IMR-90 (cell line): Measurements from ENCODE around the gene KYNU. TPM values are rescaled to one million over a fixed set of nuclear protein-coding genes. Genes with fewer than 3 reads are reported as not detected.

Experiments
- ATAC-seq: fragments of 200-7000 bp; cut with Tn5 transposase; 2 replicates; pipeline ENCODE4 v1.9.1; 2020; ENCODE audit warnings: low read depth, mild to moderate bottlenecking, moderate library complexity
- BruUV-seq: library from RNA; stranded (reverse); fragments of 400-500 nt; replicated peaks from 2 replicates; lab custom pipeline; 2021; lab: Mats Ljungman, UMichigan
- CTCF ChIA-PET: fragments of 300-600 bp; formaldehyde crosslinking; extraction: SDS; loops from one replicate; lab custom pipeline; 2021; ENCODE audit warnings: antibody characterized with exemption; lab: Yijun Ruan, JAX
- POLR2A ChIA-PET: fragments of 300-600 bp; sonication (Branson Sonifier 250); formaldehyde crosslinking; loops from one replicate; lab custom pipeline; 2022; ENCODE audit warnings: antibody characterized with exemption; ENCODE audit not compliant: unreplicated experiment; lab: Charles Lee
- DNase-seq: peaks from one replicate; pipeline ENCODE4 v3.0.0; 2013
- H2AFZ ChIP-seq: replicated peaks from 2 replicates; pipeline ENCODE3; 2013; ENCODE audit warnings: low read length, mild to moderate bottlenecking; ENCODE audit not compliant: poor library complexity
- H2AK5ac ChIP-seq: 2 replicates; pipeline ENCODE4 v1.6.1; 2013; ENCODE audit warnings: low read depth, low read length, inconsistent platforms
- H2AK9ac ChIP-seq: replicated peaks from 2 replicates; pipeline ENCODE3; 2013; ENCODE audit warnings: mild to moderate bottlenecking, low read depth, low read length, moderate library complexity; ENCODE audit not compliant: poor library complexity
- H2BK120ac ChIP-seq: 2 replicates; pipeline ENCODE4 v1.6.1; 2013; ENCODE audit warnings: low read depth, low read length, inconsistent platforms
- H2BK15ac ChIP-seq: 3 replicates; pipeline ENCODE4 v1.6.1; 2013; ENCODE audit warnings: low read depth, low read length, inconsistent platforms
- H2BK20ac ChIP-seq: 2 replicates; pipeline ENCODE4 v1.6.1; 2013; ENCODE audit warnings: low read depth, mild to moderate bottlenecking, inconsistent platforms, low read length, moderate library complexity
- H2BK5ac ChIP-seq: 2 replicates; pipeline ENCODE4 v1.6.1; 2013; ENCODE audit warnings: mild to moderate bottlenecking, low read depth, low read length, inconsistent platforms; ENCODE audit not compliant: poor library complexity, severe bottlenecking
- H3K14ac ChIP-seq: replicated peaks from 2 replicates; pipeline ENCODE4 v1.6.1; 2013; ENCODE audit warnings: low read depth, low read length, inconsistent platforms
- H3K18ac ChIP-seq: 2 replicates; pipeline ENCODE4 v1.6.1; 2013; ENCODE audit warnings: low read depth, low read length, control low read depth
- H3K23ac ChIP-seq: 2 replicates; pipeline ENCODE4 v1.6.1; 2013; ENCODE audit warnings: low read depth, low read length, inconsistent platforms
- H3K27ac ChIP-seq: 2 replicates; pipeline ENCODE4 v1.5.1; 2013; ENCODE audit warnings: mild to moderate bottlenecking, control low read depth, low read length; ENCODE audit not compliant: insufficient read depth
- H3K27me3 ChIP-seq: 2 replicates; pipeline ENCODE4 v1.6.1; 2013; ENCODE audit warnings: low read length; ENCODE audit not compliant: control insufficient read depth, insufficient read depth
- H3K36me3 ChIP-seq: 2 replicates; pipeline ENCODE4 v1.6.1; 2013; ENCODE audit warnings: low read length, mixed read lengths; ENCODE audit not compliant: control insufficient read depth, insufficient read depth
- H3K4ac ChIP-seq: 2 replicates; pipeline ENCODE4 v1.6.1; 2013; ENCODE audit warnings: low read depth, low read length, inconsistent platforms
- H3K4me1 ChIP-seq: 2 replicates; pipeline ENCODE4 v1.6.1; 2013; ENCODE audit warnings: low read length, mixed read lengths; ENCODE audit not compliant: control insufficient read depth, insufficient read depth
- H3K4me2 ChIP-seq: 2 replicates; pipeline ENCODE4 v1.6.1; 2013; ENCODE audit warnings: low read depth, mild to moderate bottlenecking, control low read depth, low read length, moderate library complexity
- H3K4me3 ChIP-seq: 2 replicates; pipeline ENCODE4 v1.5.1; 2013; ENCODE audit warnings: low read depth, mild to moderate bottlenecking, control low read depth, low read length, moderate library complexity; ENCODE audit not compliant: insufficient read depth
- H3K56ac ChIP-seq: 2 replicates; pipeline ENCODE4 v1.6.1; 2013; ENCODE audit warnings: low read length, inconsistent platforms; ENCODE audit not compliant: insufficient read depth; ENCODE audit errors: extremely low read depth
- H3K79me1 ChIP-seq, 2 experiments: 2 replicates each; pipeline ENCODE4 v1.6.1; 2013; ENCODE audit warnings: low read length in 2 of 2, inconsistent platforms in 1 of 2, low read depth in 1 of 2
- H3K9ac ChIP-seq: 2 replicates; pipeline ENCODE4 v1.6.1; 2013; ENCODE audit warnings: low read depth, low read length, control low read depth
- H3K9me1 ChIP-seq: 2 replicates; pipeline ENCODE4 v1.6.1; 2013; ENCODE audit warnings: low read length, inconsistent platforms; ENCODE audit not compliant: insufficient read depth
- H3K9me3 ChIP-seq: 2 replicates; pipeline ENCODE4 v1.6.1; 2013; ENCODE audit warnings: low read length; ENCODE audit not compliant: control insufficient read depth, insufficient read depth
- H4K20me1 ChIP-seq: 2 replicates; pipeline ENCODE4 v1.6.1; 2013; ENCODE audit warnings: low read length, inconsistent platforms; ENCODE audit not compliant: insufficient read depth
- H4K5ac ChIP-seq: 2 replicates; pipeline ENCODE4 v1.6.1; 2013; ENCODE audit warnings: mild to moderate bottlenecking, low read depth, low read length, control low read depth
- H4K8ac ChIP-seq, 2 experiments: 2 replicates each; pipeline ENCODE4 v1.6.1; 2013; ENCODE audit warnings: low read depth in 2 of 2, low read length in 2 of 2, control low read depth in 1 of 2, inconsistent platforms in 1 of 2
- H4K91ac ChIP-seq: 2 replicates; pipeline ENCODE4 v1.6.1; 2013; ENCODE audit warnings: low read depth, low read length, inconsistent platforms; ENCODE audit not compliant: insufficient read depth
- CHD1 ChIP-seq: IDR thresholded peaks from 2 replicates; pipeline ENCODE4 v1.6.1; 2012; ENCODE audit warnings: low read depth, low read length, improper control_type of control experiment
- MAFK ChIP-seq: IDR thresholded peaks from 2 replicates; pipeline ENCODE4 v1.6.1; 2012; ENCODE audit warnings: low read depth, low read length, improper control_type of control experiment
- MAZ ChIP-seq: IDR thresholded peaks from 2 replicates; pipeline ENCODE4 v1.6.1; 2012; ENCODE audit warnings: low read depth, mild to moderate bottlenecking, low read length, improper control_type of control experiment, moderate library complexity, borderline replicate concordance
- MXI1 ChIP-seq: IDR thresholded peaks from 2 replicates; pipeline ENCODE4 v1.6.1; 2012; ENCODE audit warnings: low read depth, mild to moderate bottlenecking, low read length, moderate library complexity, borderline replicate concordance
- RFX5 ChIP-seq: IDR thresholded peaks from 2 replicates; pipeline ENCODE4 v1.8.0; 2012; ENCODE audit warnings: low read depth, mild to moderate bottlenecking, low read length, moderate library complexity
- WGBS, 2 experiments: methylation state at CpG; one replicate each; pipeline versions ENCODE4 v1.1.5 to v1.1.7; 2013; ENCODE audit warnings: missing lambda C conversion rate in 2 of 2; ENCODE audit not compliant: insufficient read length in 1 of 2; ENCODE audit errors: extremely low coverage in 2 of 2; 5-methylcytosine and 5-hydroxymethylcytosine counted together
- dilution Hi-C: fragments of 300-500 bp; cut with HindIII; formaldehyde crosslinking; loops from one replicate; pipeline ENCODE4 v1.14.3; 2018; ENCODE audit warnings: low sequenced_read_pairs; ENCODE audit not compliant: unreplicated experiment
- in situ Hi-C: fragments of 300-500 bp; cut with MboI; formaldehyde crosslinking; loops from 3 replicates; pipeline ENCODE4 v1.14.3; 2019; ENCODE audit warnings: low sequenced_read_pairs, inconsistent platforms, mixed read lengths
- intact Hi-C: fragments of 100-400 bp; cut with micrococcal nuclease; formaldehyde crosslinking; loops from 2 replicates; pipeline ENCODE4 v1.10.0; 2022
- polyA plus RNA-seq, 3 experiments: library from polyadenylated mRNA; depleted of rRNA; stranded (reverse); fragments of >200 nt; gene quantifications; 2 replicates each; pipeline ENCODE4 v1.2.3, GENCODE V29; 2012; ENCODE audit warnings: low replicate concordance in 1 of 3
- total RNA-seq: library from RNA; depleted of rRNA; stranded (reverse); fragments of >200 nt; gene quantifications from 2 replicates; pipeline ENCODE4 v1.2.3, GENCODE V29; 2012
- TF ChIP-seq, protein P1 (sequence below): conservative IDR thresholded peaks from 2 replicates; pipeline ENCODE4 v1.5.1; 2012; ENCODE audit warnings: mild to moderate bottlenecking, low read depth, low read length, improper control_type of control experiment
- TF ChIP-seq, protein P2 (sequence below): fragments of 150-350 bp; IDR thresholded peaks from 2 replicates; pipeline ENCODE4 v1.6.1; 2017; ENCODE audit warnings: mild to moderate bottlenecking, antibody characterized with exemption, low read length, low read depth

The KYNU gene
- total and polyA plus RNA-seq, 2 of the 4 experiments (the other 2 are of a cell fraction): 0.75 to 2.9 TPM

DNA sequence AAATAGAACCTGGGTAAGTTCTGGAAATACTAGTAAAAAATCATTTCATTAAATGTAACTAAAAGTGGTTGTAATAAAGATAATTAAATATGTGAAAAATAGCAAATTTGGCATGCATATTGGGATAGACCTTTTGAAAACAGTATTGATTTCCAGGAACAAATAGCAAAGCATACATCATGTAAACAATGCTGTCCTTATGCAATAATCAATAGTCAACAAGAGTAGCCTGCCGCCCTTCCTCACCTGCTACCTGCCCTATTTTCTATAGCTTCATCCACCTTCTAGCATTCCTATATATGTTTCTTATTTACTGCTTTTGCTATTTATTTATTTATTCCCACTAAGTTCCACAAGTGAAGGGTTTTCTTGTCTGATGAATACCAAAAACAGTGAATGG lies 35.1 kb upstream of the KYNU start:
- H3K18ac ChIP-seq: no peak overlapping the region
- H2BK15ac ChIP-seq: no peak overlapping the region
- H3K4me1 ChIP-seq: 0 out of 2 replicates have a peak, but pooled peaks cover 2% of the 10 kb centered on the region
- H4K20me1 ChIP-seq: no peaks in the 10 kb centered on the region
- H4K91ac ChIP-seq: no peak overlapping the region
- BruUV-seq: no TSS peak
- H2BK20ac ChIP-seq: no peak overlapping the region
- H2AK5ac ChIP-seq: no peak overlapping the region
- H3K4me2 ChIP-seq: no peak overlapping the region
- H3K23ac ChIP-seq: no peak overlapping the region
- no peak overlapping the region for H4K8ac ChIP-seq
- no peak overlapping the region for H3K4ac ChIP-seq
- dilution Hi-C loops (no loop called here), intact Hi-C loops (no loop called here), in situ Hi-C loops (no loop called here)
- no peak overlapping the region for H3K56ac ChIP-seq
- no peak overlapping the region for H3K4me3 ChIP-seq
- DNase-seq (no peak), ATAC-seq (no peak)
- H3K27me3 ChIP-seq: no peaks in the 10 kb centered on the region
- H3K9ac ChIP-seq: no peak overlapping the region
- no peak overlapping the region for H2BK5ac ChIP-seq
- CTCF ChIA-PET: interaction anchor here (0.5 to 1.2 kb wide), 2 partner anchors 11 to 15 kb away, joined by 3 to 5 read pairs; no protein-coding TSS in a partner anchor
- H2AFZ ChIP-seq: no peak overlapping the region
- H4K5ac ChIP-seq: no peak overlapping the region
- no peak overlapping the region for H2BK120ac ChIP-seq
- no peaks in the 10 kb centered on the region for H3K79me1 ChIP-seq
- TF ChIP-seq, protein P1, sequence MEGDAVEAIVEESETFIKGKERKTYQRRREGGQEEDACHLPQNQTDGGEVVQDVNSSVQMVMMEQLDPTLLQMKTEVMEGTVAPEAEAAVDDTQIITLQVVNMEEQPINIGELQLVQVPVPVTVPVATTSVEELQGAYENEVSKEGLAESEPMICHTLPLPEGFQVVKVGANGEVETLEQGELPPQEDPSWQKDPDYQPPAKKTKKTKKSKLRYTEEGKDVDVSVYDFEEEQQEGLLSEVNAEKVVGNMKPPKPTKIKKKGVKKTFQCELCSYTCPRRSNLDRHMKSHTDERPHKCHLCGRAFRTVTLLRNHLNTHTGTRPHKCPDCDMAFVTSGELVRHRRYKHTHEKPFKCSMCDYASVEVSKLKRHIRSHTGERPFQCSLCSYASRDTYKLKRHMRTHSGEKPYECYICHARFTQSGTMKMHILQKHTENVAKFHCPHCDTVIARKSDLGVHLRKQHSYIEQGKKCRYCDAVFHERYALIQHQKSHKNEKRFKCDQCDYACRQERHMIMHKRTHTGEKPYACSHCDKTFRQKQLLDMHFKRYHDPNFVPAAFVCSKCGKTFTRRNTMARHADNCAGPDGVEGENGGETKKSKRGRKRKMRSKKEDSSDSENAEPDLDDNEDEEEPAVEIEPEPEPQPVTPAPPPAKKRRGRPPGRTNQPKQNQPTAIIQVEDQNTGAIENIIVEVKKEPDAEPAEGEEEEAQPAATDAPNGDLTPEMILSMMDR: no peak
- TF ChIP-seq CHD1 (no peak), MXI1 (no peak), RFX5 (no peak), MAZ (no peak), MAFK (no peak)
- TF ChIP-seq, protein P2, sequence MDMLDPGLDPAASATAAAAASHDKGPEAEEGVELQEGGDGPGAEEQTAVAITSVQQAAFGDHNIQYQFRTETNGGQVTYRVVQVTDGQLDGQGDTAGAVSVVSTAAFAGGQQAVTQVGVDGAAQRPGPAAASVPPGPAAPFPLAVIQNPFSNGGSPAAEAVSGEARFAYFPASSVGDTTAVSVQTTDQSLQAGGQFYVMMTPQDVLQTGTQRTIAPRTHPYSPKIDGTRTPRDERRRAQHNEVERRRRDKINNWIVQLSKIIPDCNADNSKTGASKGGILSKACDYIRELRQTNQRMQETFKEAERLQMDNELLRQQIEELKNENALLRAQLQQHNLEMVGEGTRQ: no peak
- H3K9me1 ChIP-seq: no peaks in the 10 kb centered on the region
- no CpG with 5 or more reads among the region's 1 CpG for WGBS, 2 experiments
- no peak overlapping the region for H2AK9ac ChIP-seq
- H3K14ac ChIP-seq: no peak overlapping the region
- no peak overlapping the region for H3K27ac ChIP-seq
- no peaks in the 10 kb centered on the region for H3K36me3 ChIP-seq
- H3K9me3 ChIP-seq: no peaks in the 10 kb centered on the region
- POLR2A ChIA-PET: no interaction called here
